NCI-H1930 (cell line): ENCODE results near the gene HSPA9.

Experiments used
- DNase-seq, 2 experiments: peaks; one replicate each; lab custom pipeline; 2025; lab: John Stamatoyannopoulos, UW

Gene HSPA9

GRCh38 chr5:138563340-138564118 is 11.7 kb downstream of the HSPA9 start:
- no peak for DNase-seq

- no peak for DNase-seq
These were observed 14.2 kb downstream of the HSPA9 start for GRCh38 chr5:138560971-138561370.

DNA sequence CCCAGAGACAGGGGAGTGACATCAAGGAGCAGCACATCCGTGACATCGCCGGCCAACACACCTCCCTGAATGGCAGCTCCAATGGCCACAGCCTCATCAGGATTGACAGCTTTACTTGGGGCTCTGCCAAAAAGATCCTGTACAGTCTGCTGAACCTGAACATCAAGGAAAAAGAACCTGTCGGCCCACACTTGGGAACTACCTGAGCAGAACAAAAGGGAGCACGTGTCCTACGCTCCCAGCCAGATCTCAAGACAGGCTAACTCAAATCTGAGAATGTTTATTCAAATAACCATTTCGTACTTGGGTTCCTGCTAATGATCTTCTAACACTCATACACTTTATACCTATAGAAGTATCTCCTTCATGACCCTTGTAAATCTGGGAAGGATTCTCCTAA is 15.3 kb downstream of the HSPA9 start:
- no peak for DNase-seq

DNA sequence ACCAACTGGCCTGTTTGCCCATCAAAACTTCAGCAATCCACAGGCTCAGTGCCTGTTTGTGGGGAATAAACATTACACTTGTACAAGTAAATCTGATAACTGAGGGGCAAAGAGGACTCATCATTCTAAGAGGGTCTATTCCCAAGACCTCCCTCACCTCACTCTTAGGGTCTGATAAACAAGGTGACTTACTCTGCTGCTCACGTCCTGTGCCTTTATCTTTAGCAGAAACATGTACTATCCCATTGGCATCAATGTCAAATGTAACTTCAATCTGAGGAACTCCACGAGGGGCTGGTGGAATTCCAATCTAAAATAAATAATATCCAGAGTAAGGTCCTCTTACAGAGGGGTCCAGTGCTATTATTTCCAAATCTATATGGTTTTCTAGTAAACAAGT is 17.5 kb downstream of the HSPA9 start:
- DNase-seq, result no peak

GRCh38 chr5:138554143-138554542 is 21.1 kb downstream of the HSPA9 start:
- DNase-seq, result no peak

DNA sequence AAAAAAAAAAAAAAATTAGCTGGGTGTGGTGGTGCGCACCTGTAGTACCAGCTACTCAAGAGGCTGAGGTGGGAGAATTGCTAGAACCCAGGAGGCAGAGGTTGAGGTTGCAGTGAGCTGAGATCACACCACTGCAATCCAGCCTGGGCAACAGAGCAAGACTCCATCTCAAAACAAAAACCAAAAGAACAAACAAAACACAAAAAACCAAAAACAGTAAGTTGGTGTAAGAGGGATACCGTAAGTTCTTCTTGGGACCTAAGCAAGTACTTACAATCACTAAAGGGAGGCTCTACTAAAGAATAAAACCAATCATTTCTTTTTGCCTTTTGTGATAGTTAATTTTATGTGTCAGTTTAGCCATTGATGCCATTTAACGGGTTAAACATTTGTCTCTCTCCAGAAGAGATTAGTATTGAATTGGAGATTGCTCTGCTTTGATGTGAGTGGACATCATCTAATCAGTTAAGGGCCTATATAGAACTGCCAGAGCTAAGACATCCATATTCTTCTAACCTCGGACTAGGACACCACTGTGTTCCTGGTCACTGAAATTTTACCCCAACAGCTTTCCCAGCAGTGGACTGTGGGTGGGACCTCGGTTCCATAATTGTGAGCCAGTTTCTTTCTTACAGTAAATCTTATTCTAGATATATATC is 21.6 kb downstream of the HSPA9 start:
- DNase-seq, result no peak

DNA sequence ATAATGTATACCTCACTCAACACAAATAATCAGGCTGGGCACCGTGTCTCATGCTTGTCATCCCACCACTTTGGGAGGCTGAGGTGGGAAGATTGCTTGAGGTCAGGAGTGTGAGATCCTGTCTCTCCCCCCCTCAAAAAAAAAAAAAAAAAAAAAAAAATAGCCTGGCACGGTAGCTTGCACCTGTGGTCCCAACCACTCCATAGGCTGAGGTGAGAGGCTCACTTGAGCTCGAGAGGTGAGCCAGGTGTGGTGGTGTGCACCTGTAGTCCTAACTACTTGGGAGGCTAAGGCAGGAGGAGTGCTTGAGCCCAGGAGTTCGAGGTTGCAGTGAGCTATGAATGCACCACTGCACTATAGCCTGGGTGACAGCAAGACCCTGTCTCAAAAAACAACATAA is 22.5 kb downstream of the HSPA9 start:
- no peak for DNase-seq

DNA sequence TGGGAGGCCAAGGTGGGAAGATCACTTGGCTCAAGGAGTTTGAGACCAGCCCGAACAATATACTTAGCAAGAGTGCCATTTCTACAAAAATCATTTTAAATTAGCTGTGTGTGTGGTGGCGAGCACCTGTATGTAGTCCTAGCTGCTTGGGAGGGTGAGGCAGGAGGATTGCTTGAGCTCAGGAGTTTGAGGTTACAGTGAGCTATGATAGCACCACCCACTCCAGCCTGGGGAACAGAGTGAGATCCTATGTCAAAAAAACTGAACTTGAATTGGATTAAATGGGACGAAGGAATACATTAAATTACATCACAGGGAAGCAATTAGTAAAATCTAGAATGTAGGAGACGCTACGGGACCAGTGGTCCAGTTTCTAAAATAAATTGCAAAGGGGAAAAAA is 25.8 kb downstream of the HSPA9 start:
- DNase-seq, result no peak

- DNase-seq, result no peak
These were observed 29.2 kb downstream of the HSPA9 start for GRCh38 chr5:138545919-138546562.

GRCh38 chr5:138544181-138545134 is 30.7 kb downstream of the HSPA9 start:
- DNase-seq, result no peak

DNA sequence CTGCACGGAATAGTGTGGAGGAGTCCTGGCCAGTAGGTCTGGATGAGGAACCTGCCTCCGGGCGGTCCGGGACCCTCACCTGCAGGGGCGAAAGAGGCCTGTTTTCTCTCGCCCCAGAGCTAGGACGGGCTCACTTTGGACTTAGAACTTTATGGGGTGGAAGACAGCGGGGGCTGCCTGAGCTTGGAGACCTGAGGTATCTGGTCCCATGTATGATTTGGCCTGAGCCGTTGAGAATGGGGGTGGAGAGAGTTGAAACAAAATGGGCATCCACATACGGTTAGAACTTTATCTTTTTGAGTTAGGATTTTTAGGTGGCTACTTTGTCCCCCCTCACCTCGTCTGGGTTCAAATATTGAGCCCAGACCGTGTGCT is 31.5 kb downstream of the HSPA9 start:
- no peak for DNase-seq

GRCh38 chr5:138542956-138543729 is 32.1 kb downstream of the HSPA9 start, which contains the start of gene ETF1:
TSS of gene ETF1 (minus strand) at chr5:138543236. CDS start at chr5:138542918, 318 bp downstream.
- peak; percentile 93 for DNase-seq

GRCh38 chr5:138542180-138542955 is 32.8 kb downstream of the HSPA9 start:
- no peak for DNase-seq

GRCh38 chr5:138541511-138542179 is 33.6 kb downstream of the HSPA9 start:
- no peak for DNase-seq

DNA sequence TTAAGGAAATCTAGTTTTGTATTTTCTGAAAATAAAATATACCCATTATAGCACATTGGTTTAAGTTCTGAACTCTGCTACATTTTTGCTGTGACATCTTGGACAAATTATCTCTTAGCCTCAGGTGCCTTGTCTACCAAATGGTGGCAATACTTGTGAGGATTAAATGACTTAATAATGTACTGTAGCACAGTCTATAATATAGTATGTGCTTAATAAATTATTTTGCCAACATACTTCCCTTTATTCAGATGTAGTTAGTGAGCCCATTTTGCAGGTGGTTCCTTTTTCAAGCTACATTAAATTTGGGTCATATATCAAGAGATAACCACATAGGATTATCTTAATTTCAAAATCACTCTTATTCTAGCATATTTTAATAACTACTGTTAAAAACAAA is 35.4 kb downstream of the HSPA9 start:
- DNase-seq, result no peak

- DNase-seq, result no peak
These were observed 36.1 kb downstream of the HSPA9 start for GRCh38 chr5:138538943-138539627.

GRCh38 chr5:138536665-138537315 is 38.4 kb downstream of the HSPA9 start:
- DNase-seq, result no peak

DNA sequence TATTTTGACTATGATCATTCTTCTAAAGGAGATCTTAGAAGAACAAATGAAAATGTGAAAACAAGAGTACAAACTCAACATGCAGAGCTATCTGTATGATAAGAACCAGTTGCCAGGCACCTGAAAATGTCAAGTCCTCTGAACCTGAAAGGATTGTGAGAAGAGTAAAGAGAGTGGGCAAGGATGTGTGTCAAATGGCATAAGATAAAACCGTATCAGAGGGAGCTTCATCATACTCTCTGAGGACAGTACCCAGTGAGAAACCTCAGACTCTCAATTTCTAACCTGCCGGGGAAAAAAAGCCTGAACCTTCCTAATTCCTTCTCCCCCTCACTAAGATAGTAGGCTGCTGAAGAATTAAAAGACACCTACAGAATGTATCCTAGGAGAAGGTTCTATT is 39.0 kb downstream of the HSPA9 start:
- no peak for DNase-seq
